B cell (primary cell): ENCODE measurements around the gene GUCY2D.

Experiments used
- CTCF ChIP-seq: fragments of 200-600 bp; IDR thresholded peaks from one replicate; pipeline ENCODE4 v1.8.0; 2022; ENCODE audit warnings: antibody characterized with exemption, mild to moderate bottlenecking
- EZH2 ChIP-seq: IDR thresholded peaks from 2 replicates; pipeline ENCODE4 v1.6.1; 2012; ENCODE audit warnings: borderline replicate concordance, low read depth, mild to moderate bottlenecking, moderate library complexity, low read length; ENCODE audit not compliant: insufficient read depth, poor library complexity, severe bottlenecking

- TF ChIP-seq CTCF (no peak), EZH2 (no peak)
These were observed 20.2 kb upstream of the GUCY2D start for GRCh38 chr17:7982173-7982572.
